Ishikawa (cell line): ENCODE results near the gene VEGFA.

ENCODE experiments used
- CEBPB ChIP-seq: IDR thresholded peaks from 2 replicates; pipeline ENCODE4 v1.6.1; 2012
- EGR1 ChIP-seq: IDR thresholded peaks from 2 replicates; pipeline ENCODE4 v1.6.1; 2012
- EP300 ChIP-seq: IDR thresholded peaks from 2 replicates; pipeline ENCODE4 v1.6.1; 2012; ENCODE audit warnings: borderline replicate concordance
- FOXM1 ChIP-seq: IDR thresholded peaks from 2 replicates; pipeline ENCODE4 v1.6.1; 2012; ENCODE audit warnings: low read depth, borderline replicate concordance
- MAX ChIP-seq: IDR thresholded peaks from 2 replicates; pipeline ENCODE4 v1.6.1; 2012
- RAD21 ChIP-seq: IDR thresholded peaks from 2 replicates; pipeline ENCODE4 v1.6.1; 2012; ENCODE audit warnings: low read depth
- REST ChIP-seq: IDR thresholded peaks from 2 replicates; pipeline ENCODE4 v1.6.1; 2012; ENCODE audit warnings: low read depth, mild to moderate bottlenecking
- TAF1 ChIP-seq: IDR thresholded peaks from 2 replicates; pipeline ENCODE4 v1.6.1; 2012; ENCODE audit warnings: low read depth, mild to moderate bottlenecking
- TEAD4 ChIP-seq: IDR thresholded peaks from 2 replicates; pipeline ENCODE4 v1.6.1; 2012
- USF1 ChIP-seq: IDR thresholded peaks from 2 replicates; pipeline ENCODE4 v1.6.1; 2012
- YY1 ChIP-seq: IDR thresholded peaks from 2 replicates; pipeline ENCODE4 v1.6.1; 2012; ENCODE audit warnings: low read depth

GRCh38 chr6:43740321-43740960 is 29.6 kb upstream of the VEGFA start:
- TF ChIP-seq FOXM1, result no peak
- TF ChIP-seq CEBPB, result no peak
- TF ChIP-seq REST, result no peak
- TF ChIP-seq YY1, result no peak
- no peak for TF ChIP-seq EGR1
- no peak for TF ChIP-seq EP300
- no peak for TF ChIP-seq MAX
- TF ChIP-seq RAD21, result no peak
- TF ChIP-seq USF1, result no peak
- no peak for TF ChIP-seq TAF1
- TF ChIP-seq TEAD4, result no peak
